HG02642 (cell line): ENCODE results near the gene KCTD11.
"Not testable (repeated sequence)": the region's sequence is repeated elsewhere in the genome, so short reads cannot be mapped to it uniquely, and the experiment has no call there.

Experiments used
- ATAC-seq: cut with Tn5 transposase; IDR thresholded peaks from one replicate; pipeline ENCODE4 v1.9.1; 2021; ENCODE audit warnings: mild to moderate bottlenecking; ENCODE audit not compliant: unreplicated experiment, poor library complexity

The KCTD11 gene

GRCh38 chr17:7368599-7368994 is 16.6 kb downstream of the KCTD11 start:
- ATAC-seq: not testable (repeated sequence)

GRCh38 chr17:7369825-7370224 is 17.9 kb downstream of the KCTD11 start:
- ATAC-seq: no peak

- no peak for ATAC-seq
These were observed 18.9 kb downstream of the KCTD11 start for GRCh38 chr17:7370853-7371252.

- ATAC-seq: no peak
These were observed 22.4 kb downstream of the KCTD11 start for GRCh38 chr17:7374353-7374752.

GRCh38 chr17:7379134-7379533 is 27.2 kb downstream of the KCTD11 start:
- ATAC-seq: no peak

GRCh38 chr17:7380321-7380720 is 28.4 kb downstream of the KCTD11 start:
- no peak for ATAC-seq

GRCh38 chr17:7380855-7381683 is 29.1 kb downstream of the KCTD11 start, which contains the start of gene TNK1:
Gene TNK1, plus strand, starts transcription at chr17:7381089. Its CDS starts 1,838 bp downstream, at chr17:7382927.
- ATAC-seq: no peak

GRCh38 chr17:7382901-7383300 is 30.9 kb downstream of the KCTD11 start:
- ATAC-seq: no peak

GRCh38 chr17:7383371-7383741 is 31.4 kb downstream of the KCTD11 start:
- no peak for ATAC-seq

GRCh38 chr17:7383742-7384488 is 32.0 kb downstream of the KCTD11 start:
- peak; percentile 67 for ATAC-seq

GRCh38 chr17:7384489-7385081 is 32.6 kb downstream of the KCTD11 start:
- ATAC-seq: no peak

GRCh38 chr17:7388856-7389255 is 36.9 kb downstream of the KCTD11 start:
- ATAC-seq: no peak

GRCh38 chr17:7389924-7390910 is 38.3 kb downstream of the KCTD11 start:
- no peak for ATAC-seq

GRCh38 chr17:7391307-7391706 is 39.3 kb downstream of the KCTD11 start:
- no peak for ATAC-seq

- no peak for ATAC-seq
These were observed 41.0 kb downstream of the KCTD11 start for GRCh38 chr17:7392696-7393612.

- ATAC-seq: peak; percentile 54
These were observed 41.9 kb downstream of the KCTD11 start for GRCh38 chr17:7393613-7394451.

GRCh38 chr17:7394452-7395191 is 42.7 kb downstream of the KCTD11 start, which contains the start of gene PLSCR3:
Gene PLSCR3, minus strand, starts transcription at chr17:7394525. Its CDS starts 415 bp downstream, at chr17:7394110.
- ATAC-seq: peak; percentile 84
